ENCODE data around the gene NUDT16L1. TPM values are rescaled to one million over a fixed set of nuclear protein-coding genes. Genes with fewer than 3 reads are reported as not detected.
A peak's percentile ranks its signal among the peaks of the same experiment; 100 is the strongest.

The NUDT16L1 gene
- total RNA-seq, 8 experiments from 2014 or later: 13.8 to 35.2 (median 26.5) TPM

GRCh38 chr16:4681471-4682083 lies 11.8 kb upstream of the NUDT16L1 start:
- Histone ChIP-seq H3K4me1 (replicated peaks in 1 of 2) (peaks cover 0 to 3% of the 10 kb centered on the region in 2 donors), H3K27ac (no peak overlapping the region), H3K4me3 (no peak overlapping the region)
- 69 to 100% (median 89%) methylated on average over 1 to 9 of the region's 39 CpGs; no CpG with 5 or more reads in 5 of the 10 experiments for WGBS, 10 experiments
- no peak for ATAC-seq (replicated peaks in 6 of 8)
- in situ Hi-C loops (cut with MboI; ENCODE audit: low pct_unique_long_range_greater_than_20kb in 2 of 9, low sequenced_read_pairs in 9 of 9, unreplicated experiment in 9 of 9): no loop called here

DNA sequence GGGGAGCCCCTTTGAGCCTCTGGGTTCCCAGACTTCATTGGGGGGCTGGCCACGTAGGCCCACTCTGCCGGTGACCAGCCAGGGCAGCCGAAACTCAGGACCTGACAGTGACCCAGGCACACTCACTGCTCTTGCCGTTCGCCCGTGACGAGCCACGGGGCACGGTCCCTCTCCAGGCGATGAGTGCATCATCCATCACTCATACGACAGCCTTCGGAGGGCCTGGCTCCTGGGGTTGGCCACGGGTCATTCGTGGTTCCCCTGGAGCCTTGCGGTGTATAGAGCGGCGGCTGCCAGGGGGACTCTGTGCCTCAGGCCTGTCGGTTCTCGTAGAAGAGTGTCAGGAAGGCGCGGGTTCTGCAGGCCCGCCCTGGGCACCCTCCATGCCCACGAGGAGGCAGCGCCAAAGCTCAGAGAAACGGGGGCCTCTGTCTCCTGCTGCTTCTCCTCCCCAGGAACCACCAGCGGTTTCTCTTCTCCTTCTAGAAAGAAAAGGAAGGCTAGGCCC lies 11.2 kb upstream of the NUDT16L1 start:
- Histone ChIP-seq H3K27ac (peak overlapping the region in 1 of 2 donors; percentile 39), H3K4me1 (replicated peaks in 1 of 2) (peaks cover 0 to 3% of the 10 kb centered on the region in 2 donors), H3K4me3 (no peak overlapping the region)
- WGBS, 10 experiments: 60% methylated on average over 1 of the region's 26 CpGs; no CpG with 5 or more reads in 9 of the 10 experiments
- in situ Hi-C loops (cut with MboI; ENCODE audit: low pct_unique_long_range_greater_than_20kb in 2 of 9, low sequenced_read_pairs in 9 of 9, unreplicated experiment in 9 of 9): no loop called here
- ATAC-seq (replicated peaks in 6 of 8): peak in 5 of 8 experiments; percentile 31 to 48 (median 34)

DNA sequence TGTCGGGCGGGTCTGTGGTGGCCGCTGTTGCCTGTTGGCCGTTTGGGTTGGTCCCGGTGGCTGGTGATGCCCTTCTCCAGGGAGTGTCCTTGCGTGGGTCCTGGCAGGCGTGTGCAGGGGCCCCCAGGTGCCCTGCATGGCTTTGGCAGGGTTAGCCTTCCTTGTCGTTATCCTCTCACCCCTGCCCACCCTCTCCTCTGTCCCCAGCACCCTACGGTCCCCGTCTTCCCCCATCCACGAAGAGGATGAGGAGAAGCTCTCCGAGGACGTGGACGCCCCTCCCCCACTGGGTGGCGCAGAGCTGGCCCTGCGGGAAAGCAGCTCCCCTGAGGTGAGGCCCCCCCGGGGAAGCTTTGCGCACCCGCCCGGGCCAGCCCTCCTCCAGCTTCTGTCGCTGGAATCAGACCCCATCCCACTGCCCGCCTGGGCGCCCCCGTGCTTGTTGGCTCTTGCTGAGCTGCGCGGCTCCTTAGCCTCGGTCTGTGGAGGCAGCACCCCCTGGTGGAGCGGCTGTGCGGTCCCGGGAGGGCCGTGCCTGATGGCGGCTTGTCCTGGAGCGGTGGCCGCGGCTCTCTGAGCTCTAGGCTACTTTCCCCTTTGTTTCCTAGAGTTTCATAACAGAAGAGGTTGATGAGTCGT lies 10.6 kb upstream of the NUDT16L1 start:
- ATAC-seq (replicated peaks in 6 of 8): peak in 7 of 8 experiments; percentile 9 to 54 (median 34)
- Histone ChIP-seq H3K4me1 (replicated peaks in 1 of 2) (peaks cover 0 to 3% of the 10 kb centered on the region in 2 donors), H3K27ac (peak overlapping the region; percentile 39 to 41), H3K4me3 (no peak overlapping the region)
- in situ Hi-C loops (cut with MboI; ENCODE audit: low pct_unique_long_range_greater_than_20kb in 2 of 9, low sequenced_read_pairs in 9 of 9, unreplicated experiment in 9 of 9): no loop called here
- WGBS, 10 experiments: 100% methylated on average over 1 of the region's 36 CpGs; no CpG with 5 or more reads in 9 of the 10 experiments

DNA sequence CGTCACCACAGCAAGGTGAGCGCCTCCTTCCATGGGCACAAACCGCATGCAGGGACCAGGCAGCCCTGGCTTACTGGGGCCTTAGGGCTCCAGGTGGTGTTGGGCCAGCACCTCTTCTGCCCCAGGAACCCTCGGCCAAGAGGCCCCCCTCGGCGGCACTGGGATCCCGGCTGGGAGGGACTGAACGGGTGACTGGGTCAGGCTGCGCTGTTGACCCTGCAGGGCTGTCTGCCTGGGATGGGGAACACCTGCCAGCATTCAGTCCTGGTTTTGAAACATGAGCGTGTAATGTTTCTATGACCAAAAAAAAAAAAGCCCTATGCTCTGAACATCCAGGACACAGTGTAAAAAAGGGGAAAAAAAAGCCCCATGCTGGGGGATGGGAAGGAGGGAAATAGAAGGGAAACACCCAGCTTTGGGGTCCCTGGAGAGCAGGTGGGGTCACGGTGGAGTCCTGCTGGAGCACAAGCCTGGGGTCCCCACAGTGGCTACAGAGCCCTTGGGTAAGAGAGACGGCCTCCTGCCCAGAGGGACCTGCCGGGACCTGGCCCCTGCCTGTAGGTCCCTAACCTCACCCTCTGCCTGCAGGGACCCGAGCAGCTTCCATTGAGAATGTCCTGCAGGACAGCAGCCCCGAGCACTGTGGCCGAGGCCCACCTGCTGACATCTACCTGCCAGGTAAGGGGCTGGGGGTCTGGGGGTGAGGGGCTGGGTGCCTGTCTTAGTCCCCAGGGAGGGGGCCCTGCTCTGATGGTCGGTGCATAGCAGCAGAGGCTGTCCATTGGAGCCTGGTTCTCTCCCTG lies 9.9 kb upstream of the NUDT16L1 start:
- H3K27ac ChIP-seq: peak overlapping the region in 1 of 2 donors; percentile 36
- in situ Hi-C loops (cut with MboI; ENCODE audit: low pct_unique_long_range_greater_than_20kb in 2 of 9, low sequenced_read_pairs in 9 of 9, unreplicated experiment in 9 of 9): no loop called here

DNA sequence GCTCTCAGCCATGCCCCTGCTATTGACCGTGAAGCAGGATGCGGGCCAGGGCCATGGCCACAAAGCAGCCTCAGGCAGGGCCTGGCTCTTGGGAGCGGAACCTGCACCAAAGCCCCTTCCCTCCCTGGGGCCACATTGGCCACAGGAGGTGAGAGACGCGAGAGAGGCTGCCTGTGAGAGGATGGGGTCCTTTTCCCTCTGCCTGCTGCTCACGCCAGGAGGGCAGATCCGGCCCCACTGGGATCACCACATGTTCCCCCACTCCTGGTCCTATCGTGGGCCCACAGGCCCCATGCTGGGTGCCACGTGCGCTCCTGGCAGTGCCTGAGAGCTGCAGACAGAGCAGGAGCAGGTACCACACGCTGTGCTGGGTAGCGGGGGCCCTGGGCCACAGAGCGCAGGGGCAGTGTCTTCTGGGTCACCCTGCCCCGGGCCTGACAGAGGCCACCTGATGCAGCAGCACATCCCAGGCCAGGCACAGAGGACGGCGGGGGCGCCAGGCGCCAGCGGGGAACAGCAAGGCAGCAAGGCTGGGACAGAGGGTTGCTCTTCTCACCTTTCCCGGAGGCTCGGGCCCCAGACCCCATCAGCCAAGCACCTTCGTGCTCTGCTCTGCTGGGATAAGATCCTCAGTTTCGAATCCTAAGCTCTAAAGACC lies 9.2 kb upstream of the NUDT16L1 start:
- Histone ChIP-seq H3K4me3 (no peak overlapping the region), H3K4me1 (replicated peaks in 1 of 2) (peaks cover 0 to 3% of the 10 kb centered on the region in 2 donors), H3K27ac (no peak overlapping the region)
- no peak for ATAC-seq (replicated peaks in 6 of 8)
- WGBS, 10 experiments: 96 to 100% (median 96%) methylated on average over 2 to 9 of the region's 23 CpGs; no CpG with 5 or more reads in 7 of the 10 experiments
- in situ Hi-C loops (cut with MboI; ENCODE audit: low pct_unique_long_range_greater_than_20kb in 2 of 9, low sequenced_read_pairs in 9 of 9, unreplicated experiment in 9 of 9): no loop called here

More for the DNA sequence above, 9.9 kb upstream of the NUDT16L1 start:
- peaks cover 0 to 3% of the 10 kb centered on the region in 2 donors for H3K4me1 ChIP-seq (replicated peaks in 1 of 2)
- 90 to 100% (median 96%) methylated on average over 1 to 9 of the region's 17 CpGs; no CpG with 5 or more reads in 6 of the 10 experiments for WGBS, 10 experiments
- ATAC-seq (replicated peaks in 6 of 8): no peak
- H3K4me3 ChIP-seq: no peak overlapping the region

DNA sequence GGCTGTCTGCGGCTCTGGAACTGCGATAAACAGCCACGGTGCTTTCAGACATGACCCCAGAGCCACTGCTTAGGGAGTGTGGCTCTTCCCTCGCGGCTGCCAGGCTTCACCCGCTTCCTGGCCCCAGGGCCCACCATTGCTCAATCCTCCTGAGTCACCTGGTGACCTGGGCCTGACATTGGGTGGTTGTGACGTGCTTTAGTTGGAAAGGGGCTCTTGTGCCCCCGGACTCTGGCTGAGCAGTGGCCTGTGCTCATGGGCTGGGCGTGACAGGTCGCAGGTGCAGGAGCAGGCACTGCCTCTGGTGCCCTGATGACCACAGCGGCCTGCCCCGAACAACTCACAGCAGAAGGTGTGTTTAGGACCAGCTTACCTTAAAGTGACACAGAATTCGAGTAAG lies 8.6 kb upstream of the NUDT16L1 start:
- no peak for ATAC-seq (replicated peaks in 6 of 8)
- no peak overlapping the region for H3K27ac ChIP-seq
- in situ Hi-C loops (cut with MboI; ENCODE audit: low pct_unique_long_range_greater_than_20kb in 2 of 9, low sequenced_read_pairs in 9 of 9, unreplicated experiment in 9 of 9): no loop called here
- no peak overlapping the region for H3K4me3 ChIP-seq
- WGBS, 10 experiments: 87 to 95% methylated on average over 3 to 9 of the region's 13 CpGs; no CpG with 5 or more reads in 8 of the 10 experiments
- peaks cover 0 to 3% of the 10 kb centered on the region in 2 donors for H3K4me1 ChIP-seq (replicated peaks in 1 of 2)

DNA sequence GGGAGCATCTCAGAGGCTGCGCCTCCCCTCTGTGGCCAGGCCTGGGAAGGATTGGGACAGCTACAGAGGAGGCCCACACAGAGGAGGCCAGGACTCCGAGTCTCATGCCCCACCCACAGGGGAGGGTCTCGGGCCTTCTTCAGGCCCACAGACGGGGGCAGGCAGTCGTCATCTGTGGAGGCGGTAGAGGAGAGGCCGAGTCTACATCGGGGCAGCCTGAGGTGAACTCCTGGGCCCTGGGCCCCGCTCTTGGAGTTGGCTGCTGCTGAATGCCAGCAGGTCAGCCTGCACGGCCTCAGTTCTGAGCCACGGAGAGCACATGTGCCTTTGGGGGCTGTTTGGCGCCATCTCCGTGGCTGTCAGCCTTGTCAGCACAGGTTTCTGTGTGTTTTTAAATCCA lies 8.1 kb upstream of the NUDT16L1 start:
- WGBS, 10 experiments: 96 to 100% (median 100%) methylated on average over 1 to 4 of the region's 13 CpGs; no CpG with 5 or more reads in 6 of the 10 experiments
- in situ Hi-C loops (cut with MboI; ENCODE audit: low pct_unique_long_range_greater_than_20kb in 2 of 9, low sequenced_read_pairs in 9 of 9, unreplicated experiment in 9 of 9): no loop called here
- H3K4me1 ChIP-seq (replicated peaks in 1 of 2): peaks cover 0 to 3% of the 10 kb centered on the region in 2 donors

GRCh38 chr16:4685776-4686496 lies 7.4 kb upstream of the NUDT16L1 start:
- WGBS, 10 experiments: 86 to 100% (median 97%) methylated on average over 3 to 19 of the region's 38 CpGs; no CpG with 5 or more reads in 5 of the 10 experiments
- ATAC-seq (replicated peaks in 6 of 8): no peak
- Histone ChIP-seq H3K27ac (no peak overlapping the region), H3K4me3 (no peak overlapping the region), H3K4me1 (replicated peaks in 1 of 2) (peaks cover 0 to 3% of the 10 kb centered on the region in 2 donors)
- in situ Hi-C loops (cut with MboI; ENCODE audit: low pct_unique_long_range_greater_than_20kb in 2 of 9, low sequenced_read_pairs in 9 of 9, unreplicated experiment in 9 of 9): no loop called here

More for the DNA sequence above, 8.1 kb upstream of the NUDT16L1 start:
- H3K4me3 ChIP-seq: no peak overlapping the region
- H3K27ac ChIP-seq: no peak overlapping the region
- ATAC-seq (replicated peaks in 6 of 8): no peak

DNA sequence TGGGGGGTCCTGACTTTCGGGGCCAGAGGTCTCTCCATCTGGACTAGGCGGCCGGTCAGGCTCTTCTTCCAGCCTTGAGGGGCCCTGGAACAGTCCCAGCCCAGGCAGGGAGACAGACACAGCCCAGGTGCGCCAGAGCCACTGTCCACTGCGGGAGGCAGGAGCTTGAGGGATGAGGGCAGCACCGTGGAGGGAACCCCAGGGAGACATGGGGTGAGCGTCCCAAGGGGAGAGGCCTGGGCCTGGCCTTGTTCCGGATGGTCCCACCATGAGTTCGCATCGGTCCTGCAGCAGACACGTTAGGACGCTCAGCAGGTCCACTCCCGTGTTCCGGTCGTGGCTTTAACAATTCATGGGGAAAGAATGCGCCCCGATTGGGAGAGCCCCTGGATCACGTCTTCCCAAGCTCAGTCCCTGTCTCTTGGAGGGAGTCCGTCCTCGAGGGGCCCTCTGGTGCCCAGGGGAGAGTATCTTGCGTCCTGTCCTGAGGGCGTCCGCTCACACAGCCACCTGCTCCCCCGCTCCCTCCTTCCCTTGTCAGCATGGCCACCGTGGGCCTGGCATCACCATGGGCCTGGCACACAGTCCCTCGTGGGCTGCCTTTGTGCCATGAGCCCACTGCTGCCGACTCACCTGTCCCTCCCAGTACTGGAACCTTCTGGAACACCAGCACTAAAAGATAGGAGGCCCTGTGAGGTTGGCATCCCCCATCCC lies 6.7 kb upstream of the NUDT16L1 start:
- H3K27ac ChIP-seq: no peak overlapping the region
- WGBS, 10 experiments: 77 to 100% (median 100%) methylated on average over 1 to 10 of the region's 27 CpGs; no CpG with 5 or more reads in 3 of the 10 experiments
- peaks cover 0 to 3% of the 10 kb centered on the region in 2 donors for H3K4me1 ChIP-seq (replicated peaks in 1 of 2)
- in situ Hi-C loops (cut with MboI; ENCODE audit: low pct_unique_long_range_greater_than_20kb in 2 of 9, low sequenced_read_pairs in 9 of 9, unreplicated experiment in 9 of 9): no loop called here
- H3K4me3 ChIP-seq: no peak overlapping the region
- no peak for ATAC-seq (replicated peaks in 6 of 8)

- H3K4me1 ChIP-seq (replicated peaks in 1 of 2): peaks cover 0 to under 1% of the 10 kb centered on the region in 2 donors
- ATAC-seq (replicated peaks in 6 of 8): no peak
- no peak overlapping the region for H3K4me3 ChIP-seq
- WGBS, 10 experiments: 90 to 100% (median 100%) methylated on average over 1 to 2 of the region's 8 CpGs; no CpG with 5 or more reads in 7 of the 10 experiments
- in situ Hi-C loops (cut with MboI; ENCODE audit: low pct_unique_long_range_greater_than_20kb in 2 of 9, low sequenced_read_pairs in 9 of 9, unreplicated experiment in 9 of 9): no loop called here
- H3K27ac ChIP-seq: no peak overlapping the region
Measured at GRCh38 chr16:4687416-4687815, 5.9 kb upstream of the NUDT16L1 start.

DNA sequence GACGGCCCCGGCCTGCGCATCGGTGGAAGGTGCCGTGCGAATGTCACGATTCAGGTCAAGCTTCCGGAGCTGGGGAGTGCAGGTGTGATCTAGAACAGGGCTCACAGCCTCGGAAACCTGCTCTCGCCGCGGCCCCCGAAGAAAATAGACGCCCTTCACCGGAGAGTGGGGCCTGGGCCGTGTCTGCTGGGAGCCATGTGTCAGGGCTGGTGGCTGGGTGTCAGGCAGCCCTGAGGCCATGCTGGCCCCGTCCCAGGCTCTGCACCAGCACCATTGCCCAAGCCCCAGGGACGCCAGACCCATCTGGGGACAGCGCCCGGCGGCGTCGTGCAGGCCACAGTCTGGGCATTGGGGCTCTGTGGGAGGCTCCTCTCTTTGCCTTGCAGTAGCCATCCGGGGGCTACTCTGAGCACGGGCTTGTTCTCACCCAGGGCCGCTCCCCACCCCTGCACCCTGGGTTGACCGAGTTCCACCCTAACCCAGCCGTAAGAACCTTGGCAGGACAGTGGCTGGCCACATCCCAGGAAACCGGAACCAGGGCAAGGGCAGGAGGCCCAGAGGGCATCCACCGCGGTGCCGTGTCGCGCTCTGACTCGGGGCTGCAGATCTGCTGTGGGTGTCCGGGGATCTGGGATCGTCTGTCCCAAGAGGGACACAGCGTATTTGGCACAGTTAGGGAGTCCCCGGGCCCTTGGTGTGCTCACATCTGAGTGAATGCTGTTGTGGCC lies 5.3 kb upstream of the NUDT16L1 start:
- Histone ChIP-seq H3K4me1 (replicated peaks in 1 of 2) (peaks cover 0 to 2% of the 10 kb centered on the region in 2 donors), H3K4me3 (no peak overlapping the region), H3K27ac (no peak overlapping the region)
- 75 to 98% (median 93%) methylated on average over 2 to 10 of the region's 39 CpGs; no CpG with 5 or more reads in 7 of the 10 experiments for WGBS, 10 experiments
- ATAC-seq (replicated peaks in 6 of 8): no peak
- in situ Hi-C loops (cut with MboI; ENCODE audit: low pct_unique_long_range_greater_than_20kb in 2 of 9, low sequenced_read_pairs in 9 of 9, unreplicated experiment in 9 of 9): no loop called here
